PFSK-1 (cell line): ENCODE results near the gene TNFRSF4.

Source experiments
- SIN3A ChIP-seq: IDR thresholded peaks from 2 replicates; pipeline ENCODE4 v1.6.1; 2012; ENCODE audit warnings: mild to moderate bottlenecking, low read length, moderate library complexity, borderline replicate concordance; ENCODE audit not compliant: insufficient read depth
- TF ChIP-seq, protein P1 (sequence below), 2 experiments: IDR thresholded peaks; 2 replicates each; pipeline versions ENCODE4 v1.6.1 to v1.8.0; 2011 to 2012; ENCODE audit warnings: low read depth in 2 of 2, low read length in 2 of 2, control low read depth in 1 of 2, inconsistent platforms in 1 of 2, mild to moderate bottlenecking in 1 of 2, moderate library complexity in 1 of 2; ENCODE audit not compliant: insufficient read depth in 1 of 2

DNA sequence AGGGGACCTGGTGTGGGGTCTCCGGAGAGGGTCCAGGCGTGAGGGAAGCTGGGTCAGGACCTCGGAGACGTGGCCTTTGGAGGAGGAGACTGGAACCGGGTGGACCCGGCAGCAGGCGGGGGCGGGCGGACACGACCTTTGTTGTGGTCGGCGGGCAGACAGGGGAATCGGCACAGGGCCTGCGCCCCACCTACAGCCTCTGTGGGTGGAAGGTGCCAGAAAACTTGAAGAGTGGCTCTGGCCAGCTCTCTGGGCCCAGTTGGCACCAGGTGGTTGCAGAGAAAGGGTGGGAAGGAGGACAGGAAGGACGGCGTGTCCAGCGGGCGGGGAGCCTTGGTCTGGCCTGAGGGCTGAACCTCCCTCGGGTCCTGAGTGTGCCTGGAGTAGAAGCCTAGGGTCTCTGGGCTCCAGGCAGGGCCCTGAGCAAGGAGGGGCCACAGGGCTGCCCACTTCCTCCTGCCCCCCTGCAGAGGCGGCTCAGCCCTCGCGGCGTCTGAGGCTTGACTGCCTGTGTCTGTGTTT, 48.0 kb downstream of the TNFRSF4 start:
- TF ChIP-seq SIN3A: no peak
- TF ChIP-seq, protein P1, sequence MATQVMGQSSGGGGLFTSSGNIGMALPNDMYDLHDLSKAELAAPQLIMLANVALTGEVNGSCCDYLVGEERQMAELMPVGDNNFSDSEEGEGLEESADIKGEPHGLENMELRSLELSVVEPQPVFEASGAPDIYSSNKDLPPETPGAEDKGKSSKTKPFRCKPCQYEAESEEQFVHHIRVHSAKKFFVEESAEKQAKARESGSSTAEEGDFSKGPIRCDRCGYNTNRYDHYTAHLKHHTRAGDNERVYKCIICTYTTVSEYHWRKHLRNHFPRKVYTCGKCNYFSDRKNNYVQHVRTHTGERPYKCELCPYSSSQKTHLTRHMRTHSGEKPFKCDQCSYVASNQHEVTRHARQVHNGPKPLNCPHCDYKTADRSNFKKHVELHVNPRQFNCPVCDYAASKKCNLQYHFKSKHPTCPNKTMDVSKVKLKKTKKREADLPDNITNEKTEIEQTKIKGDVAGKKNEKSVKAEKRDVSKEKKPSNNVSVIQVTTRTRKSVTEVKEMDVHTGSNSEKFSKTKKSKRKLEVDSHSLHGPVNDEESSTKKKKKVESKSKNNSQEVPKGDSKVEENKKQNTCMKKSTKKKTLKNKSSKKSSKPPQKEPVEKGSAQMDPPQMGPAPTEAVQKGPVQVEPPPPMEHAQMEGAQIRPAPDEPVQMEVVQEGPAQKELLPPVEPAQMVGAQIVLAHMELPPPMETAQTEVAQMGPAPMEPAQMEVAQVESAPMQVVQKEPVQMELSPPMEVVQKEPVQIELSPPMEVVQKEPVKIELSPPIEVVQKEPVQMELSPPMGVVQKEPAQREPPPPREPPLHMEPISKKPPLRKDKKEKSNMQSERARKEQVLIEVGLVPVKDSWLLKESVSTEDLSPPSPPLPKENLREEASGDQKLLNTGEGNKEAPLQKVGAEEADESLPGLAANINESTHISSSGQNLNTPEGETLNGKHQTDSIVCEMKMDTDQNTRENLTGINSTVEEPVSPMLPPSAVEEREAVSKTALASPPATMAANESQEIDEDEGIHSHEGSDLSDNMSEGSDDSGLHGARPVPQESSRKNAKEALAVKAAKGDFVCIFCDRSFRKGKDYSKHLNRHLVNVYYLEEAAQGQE (IDR thresholded peaks at IDR 0.05; ENCODE audit: insufficient read depth in 1 of 2, low read depth in 2 of 2, low read length in 2 of 2): no peak
